ENCODE measurements around the gene GRK5. TPM values are rescaled to one million over a fixed set of nuclear protein-coding genes. Genes with fewer than 3 reads are reported as not detected.

The GRK5 gene
- total RNA-seq, 4 donors from 2014 or later, result 11.6 to 38.2 (median 21.4) TPM

DNA sequence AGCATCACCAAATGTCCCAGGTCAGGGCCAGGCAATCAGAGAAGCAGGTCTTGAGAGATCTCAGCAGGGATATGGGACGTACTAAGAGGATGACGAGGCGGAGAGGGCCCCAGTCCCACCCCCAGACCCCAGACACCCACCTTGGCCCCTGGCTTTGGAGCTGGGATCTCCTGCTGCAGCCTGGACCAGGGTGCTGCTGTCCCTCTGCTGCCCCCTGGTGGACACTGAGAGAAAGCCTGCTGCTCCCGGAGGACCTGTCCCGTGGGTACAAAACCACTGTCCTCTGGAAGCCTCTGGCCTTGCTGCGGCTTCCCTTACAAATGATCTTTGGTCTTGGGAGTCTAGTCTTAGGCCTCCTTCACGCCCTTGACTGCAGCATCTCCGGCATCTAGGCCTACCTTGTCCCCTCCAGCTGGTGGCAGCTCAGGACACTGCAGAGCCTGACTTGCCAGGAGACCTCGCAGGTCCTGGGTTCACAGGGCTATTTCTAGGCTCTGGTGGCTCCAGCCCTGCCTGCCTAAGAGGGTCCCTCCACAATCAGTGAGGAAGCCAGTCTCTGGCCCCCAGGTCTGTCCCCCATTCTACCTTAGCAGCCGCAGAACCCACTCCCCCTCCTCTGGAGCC is 238.1 kb downstream of the GRK5 start:
- TF ChIP-seq, protein P1, sequence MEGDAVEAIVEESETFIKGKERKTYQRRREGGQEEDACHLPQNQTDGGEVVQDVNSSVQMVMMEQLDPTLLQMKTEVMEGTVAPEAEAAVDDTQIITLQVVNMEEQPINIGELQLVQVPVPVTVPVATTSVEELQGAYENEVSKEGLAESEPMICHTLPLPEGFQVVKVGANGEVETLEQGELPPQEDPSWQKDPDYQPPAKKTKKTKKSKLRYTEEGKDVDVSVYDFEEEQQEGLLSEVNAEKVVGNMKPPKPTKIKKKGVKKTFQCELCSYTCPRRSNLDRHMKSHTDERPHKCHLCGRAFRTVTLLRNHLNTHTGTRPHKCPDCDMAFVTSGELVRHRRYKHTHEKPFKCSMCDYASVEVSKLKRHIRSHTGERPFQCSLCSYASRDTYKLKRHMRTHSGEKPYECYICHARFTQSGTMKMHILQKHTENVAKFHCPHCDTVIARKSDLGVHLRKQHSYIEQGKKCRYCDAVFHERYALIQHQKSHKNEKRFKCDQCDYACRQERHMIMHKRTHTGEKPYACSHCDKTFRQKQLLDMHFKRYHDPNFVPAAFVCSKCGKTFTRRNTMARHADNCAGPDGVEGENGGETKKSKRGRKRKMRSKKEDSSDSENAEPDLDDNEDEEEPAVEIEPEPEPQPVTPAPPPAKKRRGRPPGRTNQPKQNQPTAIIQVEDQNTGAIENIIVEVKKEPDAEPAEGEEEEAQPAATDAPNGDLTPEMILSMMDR (IDR thresholded peaks at IDR 0.05; ENCODE audit: low read depth), result no peak

DNA sequence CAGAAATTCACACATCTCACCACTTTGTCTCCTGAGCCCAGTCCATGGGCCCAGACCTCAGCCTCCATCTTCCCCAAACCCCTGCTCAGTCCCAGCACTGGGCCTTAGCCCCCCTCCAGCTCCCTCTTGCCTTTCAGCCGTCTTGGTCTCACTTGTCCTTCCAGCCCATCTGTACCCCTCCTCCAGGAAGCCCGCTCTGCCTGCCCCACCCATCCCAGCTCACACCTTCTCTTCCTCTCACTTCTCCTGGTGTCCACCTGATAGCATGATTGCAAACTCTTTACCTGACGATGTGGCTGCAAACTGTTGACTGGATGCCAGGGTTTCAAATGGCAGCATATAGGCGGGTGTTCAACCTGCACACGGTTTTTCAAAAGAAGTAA is 238.6 kb downstream of the GRK5 start:
- TF ChIP-seq, protein P1 (IDR thresholded peaks at IDR 0.05; ENCODE audit: low read depth), result no peak

DNA sequence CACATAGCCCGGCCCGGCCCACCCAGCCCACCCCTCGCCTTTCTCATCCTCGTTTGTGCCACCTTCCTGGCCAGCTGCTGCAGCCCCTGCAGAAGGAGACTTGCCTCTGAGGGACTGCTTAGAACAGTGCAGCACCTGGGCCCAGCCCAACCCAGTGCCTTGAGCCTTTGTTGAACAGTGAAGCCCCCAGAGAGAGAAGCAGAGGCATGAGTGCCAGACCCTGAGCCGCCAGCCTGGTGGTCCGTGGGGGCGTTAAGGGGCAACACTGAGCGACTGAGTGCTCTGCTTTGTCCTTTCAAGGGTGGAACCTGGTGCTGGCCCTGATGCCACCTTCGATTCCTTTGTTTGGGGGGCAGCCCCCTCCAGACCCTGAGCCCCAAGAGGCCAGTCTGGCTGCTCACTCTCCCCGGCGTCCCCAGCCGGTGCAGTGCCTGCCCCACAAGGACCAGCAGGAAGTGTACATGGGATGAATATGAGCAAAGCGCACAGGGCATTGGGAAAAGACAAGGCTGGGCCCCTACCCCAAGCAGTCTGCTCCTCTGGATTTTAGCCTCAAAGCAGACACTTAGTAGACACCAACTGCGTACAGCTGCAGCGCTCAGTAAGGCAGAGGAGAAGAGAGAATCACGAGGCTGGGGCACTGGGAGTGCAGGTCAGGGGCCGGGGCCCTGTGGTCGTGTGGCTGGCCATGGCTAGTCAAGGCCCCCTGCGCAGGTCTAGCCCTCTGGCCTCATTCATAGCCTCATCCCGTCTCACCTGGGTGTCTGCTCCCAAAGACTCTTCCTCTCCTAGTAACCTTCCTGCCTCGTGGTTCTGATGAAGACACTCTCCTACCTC is 239.3 kb downstream of the GRK5 start:
- TF ChIP-seq, protein P1 (IDR thresholded peaks at IDR 0.05; ENCODE audit: low read depth), result no peak

DNA sequence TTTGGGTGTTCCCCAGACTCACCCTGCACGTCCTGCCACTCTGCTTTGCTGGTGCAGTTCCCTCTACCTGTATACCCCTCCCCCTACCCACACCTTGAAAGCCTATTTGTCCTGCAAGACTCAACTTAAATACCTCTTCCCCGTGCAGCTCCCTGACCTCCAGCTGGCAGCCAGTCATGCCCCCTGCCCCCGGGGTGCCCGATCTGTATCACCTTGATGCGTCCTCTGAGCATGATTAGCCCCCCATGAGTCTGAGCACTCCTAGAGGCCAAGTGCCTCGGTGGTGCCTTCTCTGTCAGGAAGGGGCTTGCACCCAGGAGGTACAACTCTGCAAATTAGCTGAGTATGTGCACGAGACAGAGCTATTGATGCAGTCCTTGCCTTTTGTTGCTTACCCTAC is 240.1 kb downstream of the GRK5 start:
- TF ChIP-seq, protein P1 (IDR thresholded peaks at IDR 0.05; ENCODE audit: low read depth), result no peak

DNA sequence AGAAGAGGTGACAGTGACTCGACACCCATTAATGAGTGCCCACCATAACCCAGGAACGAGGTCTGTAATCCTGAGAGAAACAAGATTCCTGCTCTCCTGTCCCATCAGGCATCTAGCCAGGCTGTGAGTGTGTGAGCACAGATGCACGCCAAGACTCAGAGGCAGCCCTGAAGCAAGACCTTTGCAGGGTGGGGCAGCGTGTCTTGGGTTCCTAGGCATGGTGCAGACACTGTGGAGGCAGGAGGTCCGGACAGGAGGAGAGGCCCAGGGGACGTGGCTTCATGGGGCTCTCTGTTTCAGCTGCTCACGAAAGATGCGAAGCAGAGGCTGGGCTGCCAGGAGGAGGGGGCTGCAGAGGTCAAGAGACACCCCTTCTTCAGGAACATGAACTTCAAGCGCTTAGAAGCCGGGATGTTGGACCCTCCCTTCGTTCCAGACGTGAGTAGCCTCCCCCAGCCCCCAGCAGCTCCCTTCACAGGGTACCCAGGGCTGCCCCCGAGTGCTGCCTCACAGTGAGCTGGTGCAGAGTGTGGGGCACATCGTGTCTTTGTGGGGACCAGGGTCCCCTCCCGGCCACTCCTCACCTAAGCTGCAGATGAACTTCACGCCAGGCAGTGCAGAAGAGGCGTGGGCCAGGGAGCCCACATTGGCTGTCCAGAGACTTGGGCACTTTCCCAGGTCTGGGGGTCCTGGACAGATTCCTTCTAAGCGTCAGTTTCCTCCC is 240.6 kb downstream of the GRK5 start:
- TF ChIP-seq, protein P1 (IDR thresholded peaks at IDR 0.05; ENCODE audit: low read depth), result no peak

DNA sequence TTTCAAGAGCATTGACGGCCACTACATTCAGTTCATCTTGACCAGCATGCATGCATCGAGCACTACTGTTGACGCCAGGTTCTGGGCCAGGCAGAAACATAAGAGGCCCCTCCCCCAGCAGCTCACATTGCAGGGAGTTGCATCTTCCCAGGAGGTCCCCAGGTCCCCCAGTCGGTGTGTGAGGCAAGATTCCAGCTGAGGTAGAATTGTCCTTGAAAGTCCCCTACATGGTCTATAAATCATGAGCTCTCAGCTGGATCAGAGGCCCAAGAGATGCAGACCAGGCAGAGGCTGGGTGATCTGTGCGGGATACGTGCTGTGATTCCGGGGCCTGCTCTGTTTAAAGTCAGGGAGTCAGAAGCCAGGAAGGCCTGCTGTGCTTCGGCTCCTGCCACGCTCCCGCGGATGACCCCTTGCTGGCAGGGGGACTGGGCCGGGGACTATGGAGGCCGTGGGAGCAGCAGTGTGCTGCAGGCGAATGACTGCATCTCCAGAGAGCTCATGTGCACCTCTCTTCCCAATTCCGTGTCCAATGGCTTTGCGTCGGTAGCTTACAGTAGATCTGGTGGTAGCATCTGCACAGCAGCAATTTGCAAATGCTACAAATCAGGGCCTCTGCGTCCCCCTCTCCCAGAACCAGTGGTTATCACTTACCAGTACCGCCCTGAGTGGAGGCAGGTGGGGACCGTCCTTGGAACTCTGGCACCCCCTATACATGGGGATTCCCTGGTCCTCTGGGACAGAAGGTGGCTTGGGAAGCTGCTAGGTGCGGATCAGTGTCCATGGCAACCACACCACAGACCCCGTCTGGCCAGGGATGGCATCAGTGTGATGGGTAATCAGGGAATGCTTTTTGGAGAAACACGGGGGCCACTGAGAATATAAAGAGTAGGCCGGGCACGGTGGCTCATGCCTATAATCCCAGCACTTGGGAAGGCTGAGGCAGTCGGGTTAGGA is 241.5 kb downstream of the GRK5 start:
- TF ChIP-seq, protein P1 (IDR thresholded peaks at IDR 0.05; ENCODE audit: low read depth), result no peak
